ENCODE data around the gene EN1.

DNA sequence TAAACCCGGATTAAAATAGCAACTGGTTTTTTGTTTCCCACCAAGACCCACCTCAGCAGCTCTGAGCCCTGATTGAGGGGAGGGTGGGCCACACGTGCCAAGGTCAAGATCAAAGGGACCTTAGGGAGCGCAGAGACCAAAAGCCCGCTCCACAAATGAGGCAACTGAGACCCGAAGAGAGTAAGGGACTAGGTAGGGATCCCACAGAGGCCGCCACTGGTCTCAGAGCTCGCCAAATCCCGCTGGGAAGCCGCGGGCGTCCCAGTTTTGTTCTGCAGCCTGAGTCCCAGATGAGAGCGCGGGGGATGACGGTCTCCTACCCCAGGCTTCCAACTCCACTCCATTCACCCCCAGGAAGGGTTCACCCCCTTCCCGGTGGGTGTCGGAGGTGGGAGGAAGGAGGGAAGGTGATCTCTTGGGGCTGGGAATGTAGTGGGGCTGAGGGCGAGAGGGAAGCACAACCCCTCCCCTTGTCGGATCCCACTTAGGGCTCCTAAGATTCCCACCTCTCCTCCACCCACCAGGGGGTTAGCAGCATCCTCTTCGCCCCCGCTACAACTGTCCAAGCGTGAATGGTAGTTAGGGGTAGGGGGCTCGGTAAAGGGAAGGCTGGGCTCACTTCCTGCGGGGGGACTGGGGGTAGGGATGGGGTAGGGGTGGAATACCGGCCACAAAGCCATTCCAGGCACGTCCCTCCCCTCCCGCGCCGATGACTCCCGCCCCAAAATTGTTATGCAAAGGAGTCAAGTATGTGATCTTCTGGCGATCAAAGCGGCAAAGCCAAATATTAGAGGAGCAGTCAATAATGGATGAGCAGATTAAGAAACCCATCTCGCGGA, 7.3 kb upstream of the EN1 start:
- TF ChIP-seq ELF4 (CRISPR knock-in tag; IDR thresholded peaks at IDR 0.05; ENCODE audit: borderline replicate concordance) (no peak), NFIC (IDR thresholded peaks at IDR 0.05; ENCODE audit: low read length) (no peak), XBP1 (CRISPR knock-in tag; IDR thresholded peaks at IDR 0.05) (no peak), ZNF704 (CRISPR knock-in tag; IDR thresholded peaks at IDR 0.05; ENCODE audit: borderline replicate concordance) (no peak), CTCF (CRISPR knock-in tag; IDR thresholded peaks at IDR 0.05) (no peak), POLR2AphosphoS2 (IDR thresholded peaks at IDR 0.05; ENCODE audit: low read depth, low read length) (no peak), PBX2 (CRISPR knock-in tag; IDR thresholded peaks at IDR 0.05) (no peak), SP1 (IDR thresholded peaks at IDR 0.05) (no peak), SP1 (CRISPR knock-in tag; IDR thresholded peaks at IDR 0.05) (no peak)
- TF ChIP-seq, protein P1, sequence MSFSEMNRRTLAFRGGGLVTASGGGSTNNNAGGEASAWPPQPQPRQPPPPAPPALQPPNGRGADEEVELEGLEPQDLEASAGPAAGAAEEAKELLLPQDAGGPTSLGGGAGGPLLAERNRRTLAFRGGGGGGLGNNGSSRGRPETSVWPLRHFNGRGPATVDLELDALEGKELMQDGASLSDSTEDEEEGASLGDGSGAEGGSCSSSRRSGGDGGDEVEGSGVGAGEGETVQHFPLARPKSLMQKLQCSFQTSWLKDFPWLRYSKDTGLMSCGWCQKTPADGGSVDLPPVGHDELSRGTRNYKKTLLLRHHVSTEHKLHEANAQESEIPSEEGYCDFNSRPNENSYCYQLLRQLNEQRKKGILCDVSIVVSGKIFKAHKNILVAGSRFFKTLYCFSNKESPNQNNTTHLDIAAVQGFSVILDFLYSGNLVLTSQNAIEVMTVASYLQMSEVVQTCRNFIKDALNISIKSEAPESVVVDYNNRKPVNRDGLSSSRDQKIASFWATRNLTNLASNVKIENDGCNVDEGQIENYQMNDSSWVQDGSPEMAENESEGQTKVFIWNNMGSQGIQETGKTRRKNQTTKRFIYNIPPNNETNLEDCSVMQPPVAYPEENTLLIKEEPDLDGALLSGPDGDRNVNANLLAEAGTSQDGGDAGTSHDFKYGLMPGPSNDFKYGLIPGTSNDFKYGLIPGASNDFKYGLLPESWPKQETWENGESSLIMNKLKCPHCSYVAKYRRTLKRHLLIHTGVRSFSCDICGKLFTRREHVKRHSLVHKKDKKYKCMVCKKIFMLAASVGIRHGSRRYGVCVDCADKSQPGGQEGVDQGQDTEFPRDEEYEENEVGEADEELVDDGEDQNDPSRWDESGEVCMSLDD (CRISPR knock-in tag; IDR thresholded peaks at IDR 0.05; ENCODE audit: borderline replicate concordance), result no peak
